Measurements from ENCODE around the gene RPL36.

RPL36 gene

GRCh38 chr19:5690125-5690954 lies at the start of gene RPL36:
Gene RPL36 (plus strand): TSS chr19:5690295. CDS start chr19:5690508, 213 bp downstream.
- Mint-ChIP-seq H3K4me1 (ENCODE audit: low read depth) (peaks cover 54% of the 10 kb centered on the region), H3K27me3 (no peaks in the 10 kb centered on the region), H3K4me3 (peak within 1 kb of the TSS; percentile 96), H3K36me3 (ENCODE audit: low read depth) (peaks cover 53% of the 10 kb centered on the region), H3K27ac (peak within 1 kb of the TSS; percentile 98), H3K9me3 (no peaks in the 10 kb centered on the region)
- intact Hi-C loops (cut with micrococcal nuclease), result loop anchor here (1.0 to 2.0 kb wide), 2 partner anchors 30 to 68 kb away; partner anchors contain the start of genes CATSPERD, LONP1, SAFB and SAFB2

- Mint-ChIP-seq H3K27ac (no peak overlapping the region), H3K36me3 (ENCODE audit: low read depth) (peaks cover 91% of the 10 kb centered on the region), H3K9me3 (no peaks in the 10 kb centered on the region), H3K27me3 (no peaks in the 10 kb centered on the region), H3K4me3 (no peak overlapping the region), H3K4me1 (ENCODE audit: low read depth) (peaks cover 14% of the 10 kb centered on the region)
- intact Hi-C loops (cut with micrococcal nuclease), result no loop called here
Measured at GRCh38 chr19:5641171-5641570, 48.9 kb upstream of the RPL36 start.

- Mint-ChIP-seq H3K9me3 (no peaks in the 10 kb centered on the region), H3K27ac (no peak overlapping the region), H3K27me3 (no peaks in the 10 kb centered on the region), H3K4me3 (no peak overlapping the region), H3K36me3 (ENCODE audit: low read depth) (peaks cover 94% of the 10 kb centered on the region), H3K4me1 (ENCODE audit: low read depth) (peaks cover 14% of the 10 kb centered on the region)
- intact Hi-C loops (cut with micrococcal nuclease), result no loop called here
Measured at GRCh38 chr19:5642204-5642603, 47.9 kb upstream of the RPL36 start.

DNA sequence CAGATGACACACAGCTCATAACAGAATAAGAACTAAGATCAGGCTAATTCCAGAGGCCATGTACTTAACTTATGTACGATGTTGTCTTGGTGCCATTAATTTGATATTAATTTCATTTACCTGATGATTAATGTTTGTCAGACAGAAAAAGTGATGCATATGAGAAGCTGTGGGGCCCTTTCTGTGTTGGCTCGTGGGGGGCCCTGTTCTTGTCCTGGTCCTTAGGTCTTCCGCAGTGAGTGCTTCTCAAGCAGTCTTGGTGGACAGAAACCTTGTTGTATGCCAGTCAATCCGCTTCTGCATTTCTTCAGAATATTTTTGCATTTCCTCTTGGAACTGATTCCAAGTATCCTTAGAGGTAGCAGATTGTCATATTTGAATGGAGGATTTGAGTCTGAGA lies 47.0 kb upstream of the RPL36 start:
- Mint-ChIP-seq H3K4me1 (ENCODE audit: low read depth) (peaks cover 14% of the 10 kb centered on the region), H3K27me3 (no peaks in the 10 kb centered on the region), H3K9me3 (no peaks in the 10 kb centered on the region), H3K4me3 (no peak overlapping the region), H3K36me3 (ENCODE audit: low read depth) (peaks cover 95% of the 10 kb centered on the region), H3K27ac (no peak overlapping the region)
- intact Hi-C loops (cut with micrococcal nuclease), result no loop called here

GRCh38 chr19:5644037-5644436 lies 46.1 kb upstream of the RPL36 start:
- no peak overlapping the region for H3K4me3 Mint-ChIP-seq
- H3K9me3 Mint-ChIP-seq, result no peaks in the 10 kb centered on the region
- no peaks in the 10 kb centered on the region for H3K27me3 Mint-ChIP-seq
- intact Hi-C loops (cut with micrococcal nuclease), result no loop called here
- H3K4me1 Mint-ChIP-seq (ENCODE audit: low read depth), result peaks cover 14% of the 10 kb centered on the region
- H3K36me3 Mint-ChIP-seq (ENCODE audit: low read depth), result peaks cover 98% of the 10 kb centered on the region
- no peak overlapping the region for H3K27ac Mint-ChIP-seq

DNA sequence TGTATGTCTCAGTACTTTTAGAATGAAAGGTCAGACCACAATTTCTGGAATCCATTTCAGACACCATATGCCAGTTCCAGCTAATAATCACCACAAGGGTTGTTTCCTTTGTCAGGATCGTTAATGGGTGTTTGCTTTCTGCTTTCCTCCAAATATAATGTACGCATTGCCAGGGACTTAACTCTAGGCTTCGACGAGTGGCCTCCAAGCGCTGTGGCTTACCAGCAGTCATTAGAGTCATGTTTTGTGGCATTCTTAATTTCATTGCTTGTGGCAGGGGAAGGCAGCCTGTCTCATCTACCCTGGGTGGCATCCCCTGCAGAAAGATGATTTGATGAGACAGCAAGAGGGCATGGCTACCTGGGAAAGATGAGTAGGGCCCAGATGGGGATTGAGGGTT lies 44.7 kb upstream of the RPL36 start:
- peaks cover 96% of the 10 kb centered on the region for H3K36me3 Mint-ChIP-seq (ENCODE audit: low read depth)
- H3K9me3 Mint-ChIP-seq, result no peaks in the 10 kb centered on the region
- H3K4me1 Mint-ChIP-seq (ENCODE audit: low read depth), result peaks cover 14% of the 10 kb centered on the region
- H3K27me3 Mint-ChIP-seq, result no peaks in the 10 kb centered on the region
- intact Hi-C loops (cut with micrococcal nuclease), result no loop called here
- H3K4me3 Mint-ChIP-seq, result no peak overlapping the region
- no peak overlapping the region for H3K27ac Mint-ChIP-seq

- Mint-ChIP-seq H3K9me3 (no peaks in the 10 kb centered on the region), H3K36me3 (ENCODE audit: low read depth) (peaks cover 96% of the 10 kb centered on the region), H3K27ac (no peak overlapping the region), H3K4me3 (no peak overlapping the region), H3K4me1 (ENCODE audit: low read depth) (peaks cover 9% of the 10 kb centered on the region), H3K27me3 (no peaks in the 10 kb centered on the region)
- intact Hi-C loops (cut with micrococcal nuclease), result no loop called here
Measured at GRCh38 chr19:5646703-5647102, 43.4 kb upstream of the RPL36 start.

- Mint-ChIP-seq H3K27me3 (no peaks in the 10 kb centered on the region), H3K4me1 (ENCODE audit: low read depth) (peaks cover 8% of the 10 kb centered on the region), H3K36me3 (ENCODE audit: low read depth) (peaks cover 96% of the 10 kb centered on the region), H3K9me3 (no peaks in the 10 kb centered on the region), H3K4me3 (no peak overlapping the region), H3K27ac (no peak overlapping the region)
- intact Hi-C loops (cut with micrococcal nuclease), result no loop called here
Measured at GRCh38 chr19:5648464-5648863, 41.6 kb upstream of the RPL36 start.

DNA sequence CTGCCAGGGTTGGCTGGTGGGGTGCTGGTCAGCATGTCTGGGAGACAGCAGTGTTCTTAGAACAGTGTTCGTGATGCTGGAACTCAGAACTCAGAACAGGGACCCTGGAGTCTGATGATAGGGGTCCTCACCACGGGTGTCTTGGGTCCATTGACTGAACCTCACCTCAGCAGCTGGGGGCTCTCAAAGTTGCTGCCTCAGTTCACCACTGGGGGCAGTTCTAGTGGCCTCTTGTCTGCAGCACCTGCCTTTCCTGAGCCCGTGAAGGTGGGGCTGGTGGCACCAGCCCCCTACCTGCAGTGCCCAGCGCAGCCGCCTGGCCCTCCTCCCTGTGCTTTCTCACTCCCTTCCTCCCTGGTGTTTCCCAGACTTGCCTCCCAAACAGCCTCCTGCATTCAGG lies 38.7 kb upstream of the RPL36 start:
- Mint-ChIP-seq H3K36me3 (ENCODE audit: low read depth) (peaks cover 96% of the 10 kb centered on the region), H3K9me3 (no peaks in the 10 kb centered on the region)

DNA sequence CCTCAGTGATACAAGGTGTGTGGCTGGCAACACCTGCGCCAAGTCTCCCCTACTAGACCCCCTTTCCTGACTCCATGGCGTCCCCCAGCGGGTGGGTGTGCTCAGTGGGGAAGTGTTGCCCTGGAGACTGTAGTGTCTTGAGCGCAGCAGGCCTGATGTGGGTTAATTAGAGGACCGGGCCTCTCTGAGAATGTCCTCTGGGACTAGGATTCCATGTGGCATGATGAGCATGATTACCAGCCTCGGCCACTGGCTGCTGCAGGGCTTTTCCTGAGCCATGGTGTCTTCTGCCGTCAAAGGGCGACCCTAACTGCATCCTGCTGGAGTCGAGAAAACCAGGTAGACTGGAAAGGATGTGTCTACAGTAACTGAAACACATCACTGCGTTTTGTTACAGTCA lies 37.8 kb upstream of the RPL36 start:
- no peak overlapping the region for H3K27ac Mint-ChIP-seq
- H3K4me1 Mint-ChIP-seq (ENCODE audit: low read depth), result no peaks in the 10 kb centered on the region
- H3K4me3 Mint-ChIP-seq, result no peak overlapping the region
- no peaks in the 10 kb centered on the region for H3K27me3 Mint-ChIP-seq
- peaks cover 96% of the 10 kb centered on the region for H3K36me3 Mint-ChIP-seq (ENCODE audit: low read depth)
- no peaks in the 10 kb centered on the region for H3K9me3 Mint-ChIP-seq
- intact Hi-C loops (cut with micrococcal nuclease), result no loop called here

More for the DNA sequence above, 38.7 kb upstream of the RPL36 start:
- intact Hi-C loops (cut with micrococcal nuclease), result no loop called here
- Mint-ChIP-seq H3K4me1 (ENCODE audit: low read depth) (no peaks in the 10 kb centered on the region), H3K27me3 (no peaks in the 10 kb centered on the region), H3K27ac (no peak overlapping the region), H3K4me3 (no peak overlapping the region)

- H3K27me3 Mint-ChIP-seq, result no peaks in the 10 kb centered on the region
- no peaks in the 10 kb centered on the region for H3K9me3 Mint-ChIP-seq
- no peak overlapping the region for H3K4me3 Mint-ChIP-seq
- no peaks in the 10 kb centered on the region for H3K4me1 Mint-ChIP-seq (ENCODE audit: low read depth)
- no peak overlapping the region for H3K27ac Mint-ChIP-seq
- H3K36me3 Mint-ChIP-seq (ENCODE audit: low read depth), result peaks cover 100% of the 10 kb centered on the region
- intact Hi-C loops (cut with micrococcal nuclease), result no loop called here
Measured at GRCh38 chr19:5654931-5655330, 35.2 kb upstream of the RPL36 start.

- Mint-ChIP-seq H3K4me1 (ENCODE audit: low read depth) (no peaks in the 10 kb centered on the region), H3K4me3 (no peak overlapping the region), H3K9me3 (no peaks in the 10 kb centered on the region), H3K27me3 (no peaks in the 10 kb centered on the region), H3K36me3 (ENCODE audit: low read depth) (peaks cover 100% of the 10 kb centered on the region), H3K27ac (no peak overlapping the region)
- intact Hi-C loops (cut with micrococcal nuclease), result no loop called here
Measured at GRCh38 chr19:5655412-5655811, 34.7 kb upstream of the RPL36 start.

GRCh38 chr19:5661483-5661882 lies 28.6 kb upstream of the RPL36 start:
- Mint-ChIP-seq H3K4me3 (no peak overlapping the region), H3K27me3 (no peaks in the 10 kb centered on the region), H3K27ac (no peak overlapping the region), H3K4me1 (ENCODE audit: low read depth) (no peaks in the 10 kb centered on the region), H3K9me3 (no peaks in the 10 kb centered on the region), H3K36me3 (ENCODE audit: low read depth) (peaks cover 100% of the 10 kb centered on the region)
- intact Hi-C loops (cut with micrococcal nuclease), result no loop called here

GRCh38 chr19:5663904-5664303 lies 26.2 kb upstream of the RPL36 start:
- H3K4me3 Mint-ChIP-seq, result no peak overlapping the region
- H3K9me3 Mint-ChIP-seq, result no peaks in the 10 kb centered on the region
- H3K36me3 Mint-ChIP-seq (ENCODE audit: low read depth), result peaks cover 100% of the 10 kb centered on the region
- H3K27me3 Mint-ChIP-seq, result no peaks in the 10 kb centered on the region
- no peaks in the 10 kb centered on the region for H3K4me1 Mint-ChIP-seq (ENCODE audit: low read depth)
- H3K27ac Mint-ChIP-seq, result no peak overlapping the region
- intact Hi-C loops (cut with micrococcal nuclease), result no loop called here

GRCh38 chr19:5664515-5664914 lies 25.6 kb upstream of the RPL36 start:
- no peaks in the 10 kb centered on the region for H3K4me1 Mint-ChIP-seq (ENCODE audit: low read depth)
- H3K9me3 Mint-ChIP-seq, result no peaks in the 10 kb centered on the region
- peaks cover 100% of the 10 kb centered on the region for H3K36me3 Mint-ChIP-seq (ENCODE audit: low read depth)
- H3K27ac Mint-ChIP-seq, result no peak overlapping the region
- intact Hi-C loops (cut with micrococcal nuclease), result no loop called here
- no peak overlapping the region for H3K4me3 Mint-ChIP-seq
- H3K27me3 Mint-ChIP-seq, result no peaks in the 10 kb centered on the region

Measured in dendritic cell treated with granulocyte-macrophage colony-stimulating factor and Interleukin-4, amounts not matched to agents 40 ng/mL and 50 ng/mL, for 4 days (primary cell).